Keratinocyte (primary cell): ENCODE results near the gene SRGAP3. TPM values are rescaled to one million over a fixed set of nuclear protein-coding genes. Genes with fewer than 3 reads are reported as not detected.

Experiments used
- DNase-seq: peaks from one replicate; pipeline ENCODE4 v3.0.0-alpha.2; 2011; ENCODE audit warnings: low read depth, missing footprints, low spot score
- FAIRE-seq: peaks from 2 replicates; lab custom pipeline; 2011; peaks lifted over from hg19 to GRCh38; lab: Jason Lieb, UNC
- H2AFZ ChIP-seq: 2 replicates; pipeline ENCODE4 v1.6.0; 2012; ENCODE audit warnings: low read length, control low read depth, inconsistent platforms; ENCODE audit not compliant: control insufficient read depth
- H3K27ac ChIP-seq: 2 replicates; pipeline ENCODE4 v1.5.1; 2011; ENCODE audit warnings: low read length; ENCODE audit not compliant: control insufficient read depth, insufficient read depth
- H3K27me3 ChIP-seq: 3 replicates; pipeline ENCODE4 v1.6.0; 2011; ENCODE audit warnings: low read length; ENCODE audit not compliant: control insufficient read depth, insufficient read depth; ENCODE audit errors: extremely low read depth
- H3K36me3 ChIP-seq, 2 experiments: 2 replicates in 1 of 2; 3 replicates in 1 of 2; pipeline ENCODE4 v1.5.1; 2011; ENCODE audit warnings: low read length in 2 of 2, mild to moderate bottlenecking in 1 of 2; ENCODE audit not compliant: control insufficient read depth in 2 of 2, insufficient read depth in 2 of 2; ENCODE audit errors: extremely low read depth in 1 of 2
- H3K4me1 ChIP-seq: 3 replicates; pipeline ENCODE4 v1.5.1; 2011; ENCODE audit warnings: low read length; ENCODE audit not compliant: control insufficient read depth, insufficient read depth; ENCODE audit errors: extremely low read depth
- H3K4me2 ChIP-seq: 3 replicates; pipeline ENCODE4 v1.6.0; 2011; ENCODE audit warnings: low read depth, low read length; ENCODE audit not compliant: control insufficient read depth, insufficient read depth; ENCODE audit errors: extremely low read depth
- H3K4me3 ChIP-seq, 3 experiments: fragments of 200-600 bp in 1 of 3; sonication (generic) in 1 of 3; 2 replicates in 2 of 3; 3 replicates in 1 of 3; pipeline ENCODE4 v1.5.1; 2011 to 2016; ENCODE audit warnings: low read length in 3 of 3, mild to moderate bottlenecking in 3 of 3, control low read depth in 2 of 3, inconsistent platforms in 1 of 3, low read depth in 1 of 3, mixed read lengths in 1 of 3, mixed run types in 1 of 3, moderate library complexity in 1 of 3; ENCODE audit not compliant: control insufficient read depth in 2 of 3, insufficient read depth in 2 of 3; ENCODE audit errors: extremely low read depth in 1 of 3
- H3K79me2 ChIP-seq: 2 replicates; pipeline ENCODE4 v1.6.0; 2012; ENCODE audit warnings: low read length; ENCODE audit not compliant: control insufficient read depth, insufficient read depth
- H3K9ac ChIP-seq: 3 replicates; pipeline ENCODE4 v1.6.0; 2011; ENCODE audit warnings: low read length; ENCODE audit not compliant: control insufficient read depth, insufficient read depth; ENCODE audit errors: extremely low read depth
- H3K9me1 ChIP-seq: 3 replicates; pipeline ENCODE4 v1.6.0; 2011; ENCODE audit warnings: low read length; ENCODE audit not compliant: control insufficient read depth, insufficient read depth; ENCODE audit errors: extremely low read depth
- H3K9me3 ChIP-seq: 2 replicates; pipeline ENCODE4 v1.5.1; 2012; ENCODE audit warnings: low read depth, low read length; ENCODE audit not compliant: control insufficient read depth
- H4K20me1 ChIP-seq: 3 replicates; pipeline ENCODE4 v1.6.0; 2011; ENCODE audit warnings: low read length; ENCODE audit not compliant: control insufficient read depth, insufficient read depth; ENCODE audit errors: extremely low read depth
- EZH2 ChIP-seq: IDR thresholded peaks from one replicate; pipeline ENCODE4 v1.6.1; 2012; ENCODE audit warnings: inconsistent platforms, mild to moderate bottlenecking, low read length, moderate library complexity
- dilution Hi-C: fragments of 300-500 bp; cut with MboI; formaldehyde crosslinking; loops from one replicate; pipeline ENCODE4 v1.7.0; 2020; ENCODE audit warnings: low sequenced_read_pairs; ENCODE audit not compliant: extremely low pct_ligation_motif_present
- polyA plus RNA-seq, 5 experiments: library from polyadenylated mRNA; depleted of rRNA in 3 of 5; stranded (reverse) in 3 of 5; stranded (forward) in 1 of 5; unstranded in 1 of 5; fragments of >200 nt; gene quantifications; 1 replicate in 1 of 5; 2 replicates in 3 of 5; 3 replicates in 1 of 5; pipeline versions ENCODE4 v1.2.1 to v1.2.3, GENCODE V29; 2011 to 2012; ENCODE audit warnings: missing spikeins in 2 of 5, low read depth in 1 of 5, low replicate concordance in 1 of 5
- TF ChIP-seq, protein P1 (sequence below), 3 experiments: IDR thresholded peaks in 1 of 3; conservative IDR thresholded peaks in 1 of 3; optimal IDR thresholded peaks in 1 of 3; 2 replicates in 2 of 3; 3 replicates in 1 of 3; pipeline versions ENCODE3 to v1.5.1; 2011; ENCODE audit warnings: low read length in 3 of 3, mild to moderate bottlenecking in 3 of 3, moderate library complexity in 2 of 3, control low read depth in 1 of 3, inconsistent platforms in 1 of 3; ENCODE audit not compliant: insufficient read depth in 2 of 3; ENCODE audit errors: extremely low read depth in 1 of 3

SRGAP3 gene
- polyA plus RNA-seq, 1 donor (not counting 4 experiments of a cell fraction or from before 2014, with no cell fraction given), result 7.2 TPM

DNA sequence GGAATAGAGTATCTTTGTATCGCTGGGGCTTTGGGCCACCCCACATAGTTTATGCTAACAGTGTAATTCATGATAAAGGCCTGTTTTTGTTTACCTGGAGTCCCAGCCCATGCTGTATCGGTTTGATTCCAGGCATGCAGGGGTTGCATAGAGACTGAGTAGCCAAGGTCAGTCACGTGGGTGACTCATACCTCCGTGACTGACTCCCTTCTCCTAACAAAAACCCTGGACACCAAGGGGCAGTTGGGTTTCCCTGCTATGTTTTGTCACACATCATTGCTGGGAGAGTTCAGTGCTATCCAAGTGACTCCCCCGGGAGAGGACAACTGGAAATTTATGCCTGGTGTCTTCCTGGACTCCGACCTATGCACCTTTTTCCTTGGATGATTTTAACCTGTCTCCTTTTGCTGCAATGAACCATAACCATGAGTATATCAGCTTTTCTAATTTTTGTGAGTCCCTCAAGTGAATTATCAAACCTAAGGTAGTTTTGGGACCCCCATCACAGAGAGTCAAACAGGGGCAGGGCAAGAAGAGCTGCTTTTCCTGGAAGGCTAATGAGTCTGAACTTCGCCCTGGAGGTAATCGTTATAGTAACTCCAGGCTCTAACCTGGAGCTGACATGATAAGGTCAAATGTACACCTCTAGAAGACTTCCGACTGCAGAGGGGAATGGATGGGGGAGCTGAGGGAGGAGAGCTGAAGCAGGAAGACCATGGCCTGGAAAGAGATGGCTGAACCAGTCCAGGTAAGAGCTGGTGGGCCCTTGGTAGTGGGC, 57.0 kb downstream of the SRGAP3 start:
- Histone ChIP-seq H2AFZ (no peak overlapping the region), H3K9me1 (no peaks in the 10 kb centered on the region), H4K20me1 (no peaks in the 10 kb centered on the region), H3K4me1 (peaks cover 14% of the 10 kb centered on the region), H3K27ac (no peak overlapping the region), H3K9me3 (no peaks in the 10 kb centered on the region), H3K9ac (no peak overlapping the region), H3K4me3 (no peak overlapping the region), H3K36me3 (peaks cover 0 to 4% of the 10 kb centered on the region in 2 experiments), H3K4me2 (no peak overlapping the region), H3K79me2 (peaks cover 2% of the 10 kb centered on the region), H3K27me3 (no peaks in the 10 kb centered on the region)
- DNase-seq (no peak), FAIRE-seq (no peak)
- TF ChIP-seq EZH2, result no peak
- TF ChIP-seq, protein P1, sequence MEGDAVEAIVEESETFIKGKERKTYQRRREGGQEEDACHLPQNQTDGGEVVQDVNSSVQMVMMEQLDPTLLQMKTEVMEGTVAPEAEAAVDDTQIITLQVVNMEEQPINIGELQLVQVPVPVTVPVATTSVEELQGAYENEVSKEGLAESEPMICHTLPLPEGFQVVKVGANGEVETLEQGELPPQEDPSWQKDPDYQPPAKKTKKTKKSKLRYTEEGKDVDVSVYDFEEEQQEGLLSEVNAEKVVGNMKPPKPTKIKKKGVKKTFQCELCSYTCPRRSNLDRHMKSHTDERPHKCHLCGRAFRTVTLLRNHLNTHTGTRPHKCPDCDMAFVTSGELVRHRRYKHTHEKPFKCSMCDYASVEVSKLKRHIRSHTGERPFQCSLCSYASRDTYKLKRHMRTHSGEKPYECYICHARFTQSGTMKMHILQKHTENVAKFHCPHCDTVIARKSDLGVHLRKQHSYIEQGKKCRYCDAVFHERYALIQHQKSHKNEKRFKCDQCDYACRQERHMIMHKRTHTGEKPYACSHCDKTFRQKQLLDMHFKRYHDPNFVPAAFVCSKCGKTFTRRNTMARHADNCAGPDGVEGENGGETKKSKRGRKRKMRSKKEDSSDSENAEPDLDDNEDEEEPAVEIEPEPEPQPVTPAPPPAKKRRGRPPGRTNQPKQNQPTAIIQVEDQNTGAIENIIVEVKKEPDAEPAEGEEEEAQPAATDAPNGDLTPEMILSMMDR (optimal IDR thresholded peaks at IDR 0.05 in 1 of 3, IDR thresholded peaks at IDR 0.05 in 1 of 3, conservative IDR thresholded peaks at IDR 0.05 in 1 of 3; ENCODE audit: extremely low read depth in 1 of 3, insufficient read depth in 2 of 3, low read length in 3 of 3), result no peak
- dilution Hi-C loops, result no loop called here

DNA sequence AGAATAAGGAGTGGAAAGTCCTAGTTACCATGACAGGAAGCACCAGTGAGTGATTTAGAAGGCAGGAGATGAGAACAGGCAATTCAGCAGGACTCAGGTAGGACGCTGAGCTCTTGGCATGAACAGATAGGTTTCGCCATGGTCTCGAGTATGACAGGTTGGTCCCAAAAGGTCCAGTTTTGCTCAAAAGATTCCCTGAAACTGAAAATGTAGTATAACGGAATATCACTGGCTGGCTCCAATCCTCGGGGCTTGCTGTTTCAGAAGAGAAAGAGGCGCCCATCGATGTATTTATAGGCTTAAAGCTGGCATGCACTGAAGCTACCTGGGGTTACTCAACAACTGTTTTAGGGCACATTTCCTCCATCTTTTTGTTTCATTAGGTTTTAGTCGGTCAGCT, 59.2 kb downstream of the SRGAP3 start:
- Histone ChIP-seq H3K9ac (no peak overlapping the region), H3K27ac (no peak overlapping the region), H3K4me2 (no peak overlapping the region), H3K4me1 (peaks cover 10% of the 10 kb centered on the region), H3K79me2 (no peaks in the 10 kb centered on the region), H3K9me3 (no peaks in the 10 kb centered on the region), H3K9me1 (no peaks in the 10 kb centered on the region), H3K36me3 (peaks cover 0 to 4% of the 10 kb centered on the region in 2 experiments), H3K27me3 (no peaks in the 10 kb centered on the region), H2AFZ (no peak overlapping the region), H4K20me1 (no peaks in the 10 kb centered on the region), H3K4me3 (no peak overlapping the region)
- DNase-seq (no peak), FAIRE-seq (no peak)
- dilution Hi-C loops, result no loop called here
- TF ChIP-seq, protein P1 (optimal IDR thresholded peaks at IDR 0.05 in 1 of 3, IDR thresholded peaks at IDR 0.05 in 1 of 3, conservative IDR thresholded peaks at IDR 0.05 in 1 of 3; ENCODE audit: extremely low read depth in 1 of 3, insufficient read depth in 2 of 3, low read length in 3 of 3), result no peak
- no peak for TF ChIP-seq EZH2
